ENCODE data around the gene RBM20.

- TF ChIP-seq CTCF (IDR thresholded peaks at IDR 0.05) (no peak), POLR2A (IDR thresholded peaks at IDR 0.05) (no peak)
Measured at GRCh38 chr10:110706690-110707098, 62.6 kb downstream of the RBM20 start.

All from adrenal gland (tissue), 5 donors.